ENCODE data around the gene ZNF319.

DNA sequence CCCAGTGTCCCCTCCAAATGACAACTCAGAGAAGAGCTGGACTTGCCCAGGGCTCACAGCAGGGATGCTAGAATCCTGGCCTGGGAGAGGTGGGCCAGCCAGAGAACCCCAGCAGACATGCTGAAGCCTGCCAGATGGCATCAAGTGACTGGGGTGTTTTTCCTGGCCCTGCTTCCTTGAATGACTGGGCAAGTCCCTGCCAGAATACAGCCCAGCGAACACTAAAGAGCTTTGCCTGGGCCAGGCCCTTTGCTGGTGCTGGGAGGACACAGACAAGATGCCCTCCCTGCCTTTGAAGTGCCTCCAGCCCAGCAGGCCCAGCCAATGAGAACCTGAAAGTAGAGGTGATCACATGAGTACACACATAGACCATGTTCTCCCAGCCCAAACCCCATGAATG is 11.5 kb downstream of the ZNF319 start:
- TF ChIP-seq, protein P1, sequence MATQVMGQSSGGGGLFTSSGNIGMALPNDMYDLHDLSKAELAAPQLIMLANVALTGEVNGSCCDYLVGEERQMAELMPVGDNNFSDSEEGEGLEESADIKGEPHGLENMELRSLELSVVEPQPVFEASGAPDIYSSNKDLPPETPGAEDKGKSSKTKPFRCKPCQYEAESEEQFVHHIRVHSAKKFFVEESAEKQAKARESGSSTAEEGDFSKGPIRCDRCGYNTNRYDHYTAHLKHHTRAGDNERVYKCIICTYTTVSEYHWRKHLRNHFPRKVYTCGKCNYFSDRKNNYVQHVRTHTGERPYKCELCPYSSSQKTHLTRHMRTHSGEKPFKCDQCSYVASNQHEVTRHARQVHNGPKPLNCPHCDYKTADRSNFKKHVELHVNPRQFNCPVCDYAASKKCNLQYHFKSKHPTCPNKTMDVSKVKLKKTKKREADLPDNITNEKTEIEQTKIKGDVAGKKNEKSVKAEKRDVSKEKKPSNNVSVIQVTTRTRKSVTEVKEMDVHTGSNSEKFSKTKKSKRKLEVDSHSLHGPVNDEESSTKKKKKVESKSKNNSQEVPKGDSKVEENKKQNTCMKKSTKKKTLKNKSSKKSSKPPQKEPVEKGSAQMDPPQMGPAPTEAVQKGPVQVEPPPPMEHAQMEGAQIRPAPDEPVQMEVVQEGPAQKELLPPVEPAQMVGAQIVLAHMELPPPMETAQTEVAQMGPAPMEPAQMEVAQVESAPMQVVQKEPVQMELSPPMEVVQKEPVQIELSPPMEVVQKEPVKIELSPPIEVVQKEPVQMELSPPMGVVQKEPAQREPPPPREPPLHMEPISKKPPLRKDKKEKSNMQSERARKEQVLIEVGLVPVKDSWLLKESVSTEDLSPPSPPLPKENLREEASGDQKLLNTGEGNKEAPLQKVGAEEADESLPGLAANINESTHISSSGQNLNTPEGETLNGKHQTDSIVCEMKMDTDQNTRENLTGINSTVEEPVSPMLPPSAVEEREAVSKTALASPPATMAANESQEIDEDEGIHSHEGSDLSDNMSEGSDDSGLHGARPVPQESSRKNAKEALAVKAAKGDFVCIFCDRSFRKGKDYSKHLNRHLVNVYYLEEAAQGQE (IDR thresholded peaks at IDR 0.05; ENCODE audit: unreplicated experiment), result no peak
- no peak for TF ChIP-seq EZH2 (IDR thresholded peaks at IDR 0.05; ENCODE audit: low read depth, unreplicated experiment)
- TF ChIP-seq CTCF (conservative IDR thresholded peaks at IDR 0.05; ENCODE audit: low read depth in 2 of 2), result no peak
- no peak for TF ChIP-seq POLR2AphosphoS5 (IDR thresholded peaks at IDR 0.05; ENCODE audit: low read depth)
- no peak for TF ChIP-seq EZH2phosphoT487 (IDR thresholded peaks at IDR 0.05; ENCODE audit: unreplicated experiment)
- no peak for TF ChIP-seq JUNB (IDR thresholded peaks at IDR 0.05; ENCODE audit: unreplicated experiment)
- TF ChIP-seq, protein P2, sequence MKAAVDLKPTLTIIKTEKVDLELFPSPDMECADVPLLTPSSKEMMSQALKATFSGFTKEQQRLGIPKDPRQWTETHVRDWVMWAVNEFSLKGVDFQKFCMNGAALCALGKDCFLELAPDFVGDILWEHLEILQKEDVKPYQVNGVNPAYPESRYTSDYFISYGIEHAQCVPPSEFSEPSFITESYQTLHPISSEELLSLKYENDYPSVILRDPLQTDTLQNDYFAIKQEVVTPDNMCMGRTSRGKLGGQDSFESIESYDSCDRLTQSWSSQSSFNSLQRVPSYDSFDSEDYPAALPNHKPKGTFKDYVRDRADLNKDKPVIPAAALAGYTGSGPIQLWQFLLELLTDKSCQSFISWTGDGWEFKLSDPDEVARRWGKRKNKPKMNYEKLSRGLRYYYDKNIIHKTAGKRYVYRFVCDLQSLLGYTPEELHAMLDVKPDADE (IDR thresholded peaks at IDR 0.05), result no peak
- no peak for TF ChIP-seq CREB1 (CRISPR knock-in tag; IDR thresholded peaks at IDR 0.05; ENCODE audit: low read depth)
- TF ChIP-seq STAT1 (IDR thresholded peaks at IDR 0.05; ENCODE audit: unreplicated experiment), result no peak
- TF ChIP-seq ZNF331 (CRISPR knock-in tag; IDR thresholded peaks at IDR 0.05; ENCODE audit: low read depth), result no peak
- no peak for TF ChIP-seq ZNF462 (CRISPR knock-in tag; IDR thresholded peaks at IDR 0.05)
- TF ChIP-seq NANOG (IDR thresholded peaks at IDR 0.05; ENCODE audit: borderline replicate concordance), result no peak
